ENCODE measurements around the gene THSD4. TPM values are rescaled to one million over a fixed set of nuclear protein-coding genes. Genes with fewer than 3 reads are reported as not detected.

THSD4 gene
- total and polyA plus RNA-seq, 2 of the 8 experiments (the other 6 are each of a cell fraction or from before 2014, with no cell fraction given): 2.5 to 6.2 TPM

DNA sequence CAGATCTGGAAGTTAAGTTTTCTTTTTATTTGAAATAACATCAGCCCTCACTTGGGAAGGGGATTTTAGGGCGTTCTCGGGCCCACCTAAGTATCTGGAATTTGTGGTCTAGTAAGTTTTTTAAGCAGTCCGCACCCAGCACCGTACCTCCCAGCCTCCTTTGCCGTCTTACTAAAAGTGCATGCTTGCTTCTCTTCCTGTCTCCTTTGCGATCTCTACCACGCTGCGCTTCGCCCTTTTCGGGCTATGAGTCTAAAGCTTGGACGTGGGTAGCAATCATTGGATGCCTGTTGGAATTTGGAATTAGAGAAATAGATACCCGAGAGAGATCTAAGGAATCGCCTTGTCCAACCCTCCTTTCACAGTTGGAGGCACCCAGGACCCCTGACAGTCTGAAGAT, 1.1 kb downstream of the THSD4 start:
- DNase-seq (ENCODE audit: low read depth in 1 of 2, low spot score in 2 of 2) (no peak), FAIRE-seq (no peak)
- Histone ChIP-seq H3K4ac (replicated peaks; ENCODE audit: insufficient read length, low read depth, low read length) (no peak overlapping the region), H3K9me3 (ENCODE audit: insufficient read depth in 2 of 2, low read depth in 1 of 2, low read length in 1 of 2) (no peaks in the 10 kb centered on the region), H3K4me1 (replicated peaks in 1 of 4; ENCODE audit: control insufficient read depth in 3 of 4, insufficient read depth in 4 of 4, low read length in 3 of 4) (peaks cover 4 to 13% (median 6%) of the 10 kb centered on the region in 4 experiments; a peak in 6 of 7 replicates), H3K4me3 (ENCODE audit: extremely low read depth in 1 of 4, insufficient read depth in 2 of 4, low read depth in 3 of 4, low read length in 4 of 4) (peak overlapping the region; percentile 68 to 96 (median 73)), H3K27me3 (replicated peaks in 1 of 4; ENCODE audit: control insufficient read depth in 3 of 4, extremely low read depth in 1 of 4, insufficient read depth in 3 of 4, low read length in 3 of 4) (peaks cover 0 to 16% (median 12%) of the 10 kb centered on the region in 4 experiments; a peak in 6 of 7 replicates), H4K5ac (ENCODE audit: insufficient read length, low read depth, low read length) (no peak overlapping the region), H3K27ac (ENCODE audit: low read depth, low read length) (no peak overlapping the region), H3K79me2 (ENCODE audit: control insufficient read depth in 1 of 2, insufficient read depth in 2 of 2, low read length in 2 of 2) (no peaks in the 10 kb centered on the region), H2BK20ac (ENCODE audit: low read length) (no peak overlapping the region), H3K56ac (replicated peaks; ENCODE audit: insufficient read length, low read depth, low read length) (no peak overlapping the region), H2BK120ac (replicated peaks; ENCODE audit: low read depth, low read length) (no peak overlapping the region), H2AFZ (ENCODE audit: low read length) (0 out of 2 replicates have a peak overlapping the region, but pooled peaks have one; percentile 0), H2BK12ac (ENCODE audit: low read depth, low read length) (no peak overlapping the region), H3K9ac (replicated peaks in 1 of 4; ENCODE audit: extremely low read depth in 1 of 4, low read depth in 3 of 4, low read length in 3 of 4) (peak overlapping the region in 1 of 4 experiments; percentile 2; a peak in 2 of 7 replicates), H3K4me2 (ENCODE audit: insufficient read depth in 1 of 2, low read depth in 2 of 2, low read length in 2 of 2) (peak overlapping the region; percentile 79 to 92), H4K20me1 (replicated peaks in 1 of 2; ENCODE audit: control insufficient read depth in 1 of 2, insufficient read depth in 2 of 2, low read length in 2 of 2) (no peaks in the 10 kb centered on the region), H2BK5ac (ENCODE audit: low read depth, low read length) (0 out of 2 replicates have a peak overlapping the region, but pooled peaks have one; percentile 60), H3K23ac (ENCODE audit: insufficient read length) (no peak overlapping the region), H3K18ac (ENCODE audit: extremely low read depth, low read length) (peak overlapping the region; percentile 17; the same call in 1 of the 2 replicates), H4K91ac (replicated peaks; ENCODE audit: insufficient read length, low read length) (no peak overlapping the region), H2AK5ac (ENCODE audit: low read depth, low read length) (no peak overlapping the region), H3K36me3 (ENCODE audit: control insufficient read depth in 2 of 4, insufficient read depth in 4 of 4, low read length in 3 of 4) (no peaks in the 10 kb centered on the region), H2BK15ac (ENCODE audit: low read length) (0 out of 2 replicates have a peak overlapping the region, but pooled peaks have one; percentile 18), H3K23me2 (ENCODE audit: low read depth, low read length) (peaks cover 6% of the 10 kb centered on the region; the same call in 1 of the 2 replicates), H3K14ac (ENCODE audit: insufficient read length) (no peak overlapping the region), H3K79me1 (ENCODE audit: low read depth, low read length) (peaks cover 2% of the 10 kb centered on the region; the same call in 1 of the 2 replicates), H4K8ac (ENCODE audit: extremely low read depth, insufficient read depth, low read length) (no peak overlapping the region)
- POLR2A ChIA-PET (ENCODE audit: partially characterized antibody): interaction anchor here (1.5 kb wide), 1 partner anchor 12 kb away, joined by 3 read pairs; no protein-coding TSS in a partner anchor
- TF ChIP-seq, protein P1, sequence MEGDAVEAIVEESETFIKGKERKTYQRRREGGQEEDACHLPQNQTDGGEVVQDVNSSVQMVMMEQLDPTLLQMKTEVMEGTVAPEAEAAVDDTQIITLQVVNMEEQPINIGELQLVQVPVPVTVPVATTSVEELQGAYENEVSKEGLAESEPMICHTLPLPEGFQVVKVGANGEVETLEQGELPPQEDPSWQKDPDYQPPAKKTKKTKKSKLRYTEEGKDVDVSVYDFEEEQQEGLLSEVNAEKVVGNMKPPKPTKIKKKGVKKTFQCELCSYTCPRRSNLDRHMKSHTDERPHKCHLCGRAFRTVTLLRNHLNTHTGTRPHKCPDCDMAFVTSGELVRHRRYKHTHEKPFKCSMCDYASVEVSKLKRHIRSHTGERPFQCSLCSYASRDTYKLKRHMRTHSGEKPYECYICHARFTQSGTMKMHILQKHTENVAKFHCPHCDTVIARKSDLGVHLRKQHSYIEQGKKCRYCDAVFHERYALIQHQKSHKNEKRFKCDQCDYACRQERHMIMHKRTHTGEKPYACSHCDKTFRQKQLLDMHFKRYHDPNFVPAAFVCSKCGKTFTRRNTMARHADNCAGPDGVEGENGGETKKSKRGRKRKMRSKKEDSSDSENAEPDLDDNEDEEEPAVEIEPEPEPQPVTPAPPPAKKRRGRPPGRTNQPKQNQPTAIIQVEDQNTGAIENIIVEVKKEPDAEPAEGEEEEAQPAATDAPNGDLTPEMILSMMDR (IDR thresholded peaks at IDR 0.05; ENCODE audit: control extremely low read depth in 1 of 3, insufficient read depth in 1 of 3, low read depth in 1 of 3, low read length in 3 of 3): no peak
- TF ChIP-seq SUZ12 (IDR thresholded peaks at IDR 0.05; ENCODE audit: low read length): 0 out of 2 replicates have a peak, but pooled peaks have one; percentile 37
- TF ChIP-seq SRF (IDR thresholded peaks at IDR 0.05; ENCODE audit: low read depth, low read length): no peak
- WGBS, 2 experiments (ENCODE audit: extremely low coverage in 1 of 2, insufficient coverage in 1 of 2, insufficient read length in 1 of 2, insufficient replicate concordance in 2 of 2, low coverage in 1 of 2, low lambda C conversion rate in 2 of 2, missing lambda C conversion rate in 1 of 2): 19% methylated on average over 13 of the region's 13 CpGs; no CpG with 5 or more reads in 1 of the 2 experiments
- CTCF ChIA-PET (ENCODE audit: partially characterized antibody): interaction anchor here (1.0 to 2.0 kb wide), 6 partner anchors 9 to 104 kb away, joined by 3 to 8 read pairs (median 4); no protein-coding TSS in a partner anchor

Data from H1 (cell line).